B cell (primary cell): Measurements from ENCODE around the gene TMEM141.

Experiments used
- CTCF ChIP-seq: fragments of 200-600 bp; IDR thresholded peaks from one replicate; pipeline ENCODE4 v1.8.0; 2022; ENCODE audit warnings: antibody characterized with exemption, mild to moderate bottlenecking
- EZH2 ChIP-seq: IDR thresholded peaks from 2 replicates; pipeline ENCODE4 v1.6.1; 2012; ENCODE audit warnings: borderline replicate concordance, low read depth, mild to moderate bottlenecking, moderate library complexity, low read length; ENCODE audit not compliant: insufficient read depth, poor library complexity, severe bottlenecking

- TF ChIP-seq CTCF (no peak), EZH2 (no peak)
Observed at GRCh38 chr9:136784997-136785361, 6.2 kb upstream of the TMEM141 start.
